SK-N-SH (cell line): ENCODE measurements around the gene CCDC187.

Source experiments
- JUND ChIP-seq: IDR thresholded peaks from 2 replicates; pipeline ENCODE4 v1.4.0; 2012
- POLR2AphosphoS5 ChIP-seq: IDR thresholded peaks from 2 replicates; pipeline ENCODE4 v1.6.1; 2012; ENCODE audit warnings: low read depth, low read length
- SIN3A ChIP-seq: IDR thresholded peaks from 2 replicates; pipeline ENCODE4 v1.6.1; 2012; ENCODE audit warnings: low read depth, mild to moderate bottlenecking, low read length, moderate library complexity, borderline replicate concordance
- YY1 ChIP-seq: IDR thresholded peaks from 2 replicates; pipeline ENCODE4 v1.4.0; 2012; ENCODE audit warnings: low read depth, mild to moderate bottlenecking
- TF ChIP-seq, protein P1 (sequence below): fragments of 200-600 bp; sonication (generic); IDR thresholded peaks from 2 replicates; pipeline ENCODE4 v1.6.1; 2017; ENCODE audit warnings: antibody characterized with exemption, mild to moderate bottlenecking, moderate library complexity

DNA sequence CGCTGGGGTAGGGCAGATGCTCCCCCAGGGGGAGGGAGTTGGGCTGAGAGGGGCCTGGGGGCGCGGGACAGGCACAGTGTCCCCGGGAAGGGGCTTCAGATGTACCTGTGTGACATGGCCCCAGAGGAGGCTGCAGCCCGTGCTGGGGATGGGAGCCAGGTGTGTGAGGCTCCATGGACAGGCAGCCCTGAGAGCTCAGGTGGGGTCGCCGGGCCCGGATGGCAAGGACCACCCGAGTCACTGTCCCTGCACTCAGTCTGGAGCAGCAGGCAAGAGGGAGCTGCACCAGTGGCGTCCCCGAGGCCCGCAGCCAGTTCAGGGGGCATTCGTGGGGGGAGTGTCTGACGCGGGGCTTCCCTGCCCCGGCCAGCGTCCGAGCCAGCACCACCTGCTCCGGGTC, 18.9 kb downstream of the CCDC187 start:
- TF ChIP-seq, protein P1, sequence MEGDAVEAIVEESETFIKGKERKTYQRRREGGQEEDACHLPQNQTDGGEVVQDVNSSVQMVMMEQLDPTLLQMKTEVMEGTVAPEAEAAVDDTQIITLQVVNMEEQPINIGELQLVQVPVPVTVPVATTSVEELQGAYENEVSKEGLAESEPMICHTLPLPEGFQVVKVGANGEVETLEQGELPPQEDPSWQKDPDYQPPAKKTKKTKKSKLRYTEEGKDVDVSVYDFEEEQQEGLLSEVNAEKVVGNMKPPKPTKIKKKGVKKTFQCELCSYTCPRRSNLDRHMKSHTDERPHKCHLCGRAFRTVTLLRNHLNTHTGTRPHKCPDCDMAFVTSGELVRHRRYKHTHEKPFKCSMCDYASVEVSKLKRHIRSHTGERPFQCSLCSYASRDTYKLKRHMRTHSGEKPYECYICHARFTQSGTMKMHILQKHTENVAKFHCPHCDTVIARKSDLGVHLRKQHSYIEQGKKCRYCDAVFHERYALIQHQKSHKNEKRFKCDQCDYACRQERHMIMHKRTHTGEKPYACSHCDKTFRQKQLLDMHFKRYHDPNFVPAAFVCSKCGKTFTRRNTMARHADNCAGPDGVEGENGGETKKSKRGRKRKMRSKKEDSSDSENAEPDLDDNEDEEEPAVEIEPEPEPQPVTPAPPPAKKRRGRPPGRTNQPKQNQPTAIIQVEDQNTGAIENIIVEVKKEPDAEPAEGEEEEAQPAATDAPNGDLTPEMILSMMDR, result no peak
- TF ChIP-seq YY1 (no peak), SIN3A (no peak), POLR2AphosphoS5 (no peak), JUND (no peak)
